HCT116 (cell line): ENCODE results near the gene CNKSR1. TPM values are rescaled to one million over a fixed set of nuclear protein-coding genes. Genes with fewer than 3 reads are reported as not detected.

Experiments used
- ATAC-seq: fragments of 200-7000 bp; cut with Tn5 transposase; 2 replicates; pipeline ENCODE4 v1.9.1; 2020; ENCODE audit warnings: mild to moderate bottlenecking, moderate library complexity
- BruUV-seq: library from RNA; stranded (reverse); fragments of 400-500 nt; replicated peaks from 2 replicates; lab custom pipeline; 2021; lab: Mats Ljungman, UMichigan
- CTCF ChIA-PET: fragments of 300-600 bp; sonication (Branson Sonifier 250); formaldehyde crosslinking; loops from one replicate; lab custom pipeline; 2021; ENCODE audit warnings: antibody characterized with exemption; lab: Charles Lee
- POLR2A ChIA-PET: fragments of 300-600, 350-600 bp; sonication (Branson Sonifier 250); formaldehyde crosslinking; loops from one replicate; lab custom pipeline; 2021; ENCODE audit warnings: antibody characterized with exemption; lab: Charles Lee
- RAD21 ChIA-PET, 2 experiments: fragments of 300-600 bp; sonication (Branson Sonifier 250); formaldehyde crosslinking; loops; one replicate each; lab custom pipeline; 2023; ENCODE audit warnings: low total read pairs in 2 of 2; ENCODE audit not compliant: uncharacterized antibody in 2 of 2, unreplicated experiment in 2 of 2, low non-redundant PET in 1 of 2; lab: Charles Lee
- DNase-seq: peaks from one replicate; pipeline ENCODE4 v3.0.0-alpha.2; 2010; ENCODE audit warnings: low read depth, low spot score
- H2AFZ ChIP-seq: fragments of 200-600 bp; shearing (Covaris generic), sonication (generic); 2 replicates; pipeline ENCODE4 v1.6.1; 2017; ENCODE audit warnings: low read depth, mixed run types, mixed read lengths, antibody characterized with exemption, low read length; ENCODE audit not compliant: poor library complexity, severe bottlenecking
- H3K27ac ChIP-seq: 2 replicates; pipeline ENCODE4 v1.5.1; 2012; ENCODE audit warnings: low read depth, low read length
- H3K27me3 ChIP-seq: fragments of 200-600 bp; sonication (generic); 2 replicates; pipeline ENCODE4 v1.6.1; 2016; ENCODE audit warnings: mixed run types, low read length, mixed read lengths; ENCODE audit not compliant: insufficient read depth
- H3K36me3 ChIP-seq, 2 experiments: fragments of 200-500 bp in 1 of 2; fragments of 200-600 bp in 1 of 2; sonication (Bioruptor generic) in 1 of 2; sonication (generic) in 1 of 2; 2 replicates each; pipeline versions ENCODE4 v1.5.1 to v1.6.1; 2014 to 2016; ENCODE audit warnings: low read length in 2 of 2, inconsistent platforms in 1 of 2, mixed read lengths in 1 of 2, mixed run types in 1 of 2; ENCODE audit not compliant: insufficient read depth in 2 of 2, control insufficient read depth in 1 of 2
- H3K4me1 ChIP-seq, 2 experiments: fragments of 200-600 bp in 1 of 2; sonication (generic) in 1 of 2; 2 replicates each; pipeline versions ENCODE4 v1.5.1 to v1.6.1; 2012 to 2017; ENCODE audit warnings: low read length in 2 of 2, inconsistent platforms in 1 of 2, mild to moderate bottlenecking in 1 of 2, mixed read lengths in 1 of 2, mixed run types in 1 of 2, moderate library complexity in 1 of 2; ENCODE audit not compliant: insufficient read depth in 2 of 2, control insufficient read depth in 1 of 2
- H3K4me2 ChIP-seq: fragments of 200-600 bp; sonication (generic); 2 replicates; pipeline ENCODE4 v1.6.1; 2017; ENCODE audit warnings: mixed run types, low read length, mixed read lengths
- H3K4me3 ChIP-seq, 2 experiments: fragments of 200-600 bp in 1 of 2; sonication (generic) in 1 of 2; replicated peaks in 1 of 2; 2 replicates each; pipeline ENCODE4 v1.5.1; 2011 to 2016; ENCODE audit warnings: low read length in 2 of 2, control low read depth in 1 of 2, low read depth in 1 of 2, mild to moderate bottlenecking in 1 of 2, mixed read lengths in 1 of 2, mixed run types in 1 of 2
- H3K79me2 ChIP-seq: fragments of 200-600 bp; sonication (generic); 2 replicates; pipeline ENCODE4 v1.6.1; 2017; ENCODE audit warnings: mild to moderate bottlenecking, mixed run types, low read length, moderate library complexity, mixed read lengths; ENCODE audit not compliant: insufficient read depth
- H3K9ac ChIP-seq: fragments of 200-600 bp; sonication (generic); 2 replicates; pipeline ENCODE4 v1.6.1; 2016; ENCODE audit warnings: low read length, mixed read lengths
- H3K9me2 ChIP-seq: fragments of 200-600 bp; sonication (generic), shearing (Covaris generic); 2 replicates; pipeline ENCODE4 v1.6.1; 2017; ENCODE audit warnings: mixed run types, mild to moderate bottlenecking, moderate library complexity; ENCODE audit not compliant: insufficient read depth
- H3K9me3 ChIP-seq, 2 experiments: fragments of 200-500 bp in 1 of 2; fragments of 200-600 bp in 1 of 2; sonication (Bioruptor generic) in 1 of 2; sonication (generic) in 1 of 2; 2 replicates each; pipeline ENCODE4 v1.6.1; 2014 to 2017; ENCODE audit warnings: low read length in 2 of 2, mixed read lengths in 2 of 2, inconsistent platforms in 1 of 2, low read depth in 1 of 2, mild to moderate bottlenecking in 1 of 2, mixed run types in 1 of 2, moderate library complexity in 1 of 2; ENCODE audit not compliant: control insufficient read depth in 1 of 2, insufficient read depth in 1 of 2
- H4K20me1 ChIP-seq: fragments of 200-600 bp; sonication (generic), shearing (Covaris generic); 2 replicates; pipeline ENCODE4 v1.6.1; 2017; ENCODE audit warnings: mixed run types, mild to moderate bottlenecking, moderate library complexity; ENCODE audit not compliant: insufficient read depth
- EGR1 ChIP-seq: IDR thresholded peaks from 2 replicates; pipeline ENCODE4 v1.6.1; 2012; ENCODE audit warnings: low read depth
- ELF1 ChIP-seq: IDR thresholded peaks from 2 replicates; pipeline ENCODE4 v1.6.1; 2012; ENCODE audit warnings: low read depth, borderline replicate concordance
- FOSL1 ChIP-seq: IDR thresholded peaks from 2 replicates; pipeline ENCODE4 v1.6.1; 2012; ENCODE audit warnings: low read depth
- POLR2A ChIP-seq: IDR thresholded peaks from 2 replicates; pipeline ENCODE4 v1.7.0; 2011; ENCODE audit warnings: borderline replicate concordance; ENCODE audit not compliant: insufficient read depth, insufficient read length; ENCODE audit errors: extremely low read depth
- POLR2AphosphoS5 ChIP-seq: IDR thresholded peaks from 2 replicates; pipeline ENCODE4 v1.6.1; 2011; ENCODE audit warnings: mild to moderate bottlenecking, low read depth, low read length, moderate library complexity
- RAD21 ChIP-seq: IDR thresholded peaks from 2 replicates; pipeline ENCODE4 v1.6.1; 2012; ENCODE audit warnings: low read depth, mild to moderate bottlenecking
- SP1 ChIP-seq: IDR thresholded peaks from 2 replicates; pipeline ENCODE4 v1.6.1; 2012; ENCODE audit warnings: low read depth
- TCF7L2 ChIP-seq: IDR thresholded peaks from 2 replicates; pipeline ENCODE4 v1.7.0; 2011; ENCODE audit warnings: borderline replicate concordance, inconsistent platforms; ENCODE audit not compliant: insufficient read depth, insufficient read length; ENCODE audit errors: extremely low read depth
- YY1 ChIP-seq: IDR thresholded peaks from 2 replicates; pipeline ENCODE4 v1.6.1; 2011; ENCODE audit warnings: low read length, low read depth, moderate library complexity, mild to moderate bottlenecking; ENCODE audit not compliant: insufficient replicate concordance; ENCODE audit errors: extremely low read depth
- ZFX ChIP-seq: fragments of 450-650 bp; IDR thresholded peaks from 2 replicates; pipeline ENCODE4 v1.6.1; 2017
- intact Hi-C: fragments of 100-400 bp; cut with micrococcal nuclease; formaldehyde crosslinking; loops from 2 replicates; pipeline ENCODE4 v1.10.0; 2022
- total RNA-seq: library from RNA; stranded (reverse); gene quantifications from one replicate; pipeline ENCODE4 v1.2.1, GENCODE V29; 2021; ENCODE audit not compliant: unreplicated experiment
- TF ChIP-seq, protein P1 (sequence below), 3 experiments: fragments of 200-600 bp in 1 of 3; sonication (generic) in 1 of 3; IDR thresholded peaks in 2 of 3; conservative IDR thresholded peaks in 1 of 3; 2 replicates each; pipeline ENCODE4 v1.5.1; 2012 to 2017; ENCODE audit warnings: low read depth in 2 of 3, low read length in 2 of 3, antibody characterized with exemption in 1 of 3, borderline replicate concordance in 1 of 3, control low read depth in 1 of 3, mild to moderate bottlenecking in 1 of 3, mixed read lengths in 1 of 3, mixed run types in 1 of 3, moderate library complexity in 1 of 3; ENCODE audit not compliant: insufficient read depth in 1 of 3
- TF ChIP-seq, protein P2 (sequence below): IDR thresholded peaks from 2 replicates; pipeline ENCODE4 v1.6.1; 2011; ENCODE audit warnings: mild to moderate bottlenecking, low read length, moderate library complexity; ENCODE audit not compliant: insufficient replicate concordance; ENCODE audit errors: extremely low read depth
- TF ChIP-seq, protein P3 (sequence below): IDR thresholded peaks from 2 replicates; pipeline ENCODE4 v1.6.1; 2012
- TF ChIP-seq, protein P4 (sequence below): IDR thresholded peaks from 2 replicates; pipeline ENCODE4 v1.6.1; 2012; ENCODE audit warnings: low read depth

Gene CNKSR1
- total RNA-seq, 1 experiment from 2014 or later, result 26.6 TPM

DNA sequence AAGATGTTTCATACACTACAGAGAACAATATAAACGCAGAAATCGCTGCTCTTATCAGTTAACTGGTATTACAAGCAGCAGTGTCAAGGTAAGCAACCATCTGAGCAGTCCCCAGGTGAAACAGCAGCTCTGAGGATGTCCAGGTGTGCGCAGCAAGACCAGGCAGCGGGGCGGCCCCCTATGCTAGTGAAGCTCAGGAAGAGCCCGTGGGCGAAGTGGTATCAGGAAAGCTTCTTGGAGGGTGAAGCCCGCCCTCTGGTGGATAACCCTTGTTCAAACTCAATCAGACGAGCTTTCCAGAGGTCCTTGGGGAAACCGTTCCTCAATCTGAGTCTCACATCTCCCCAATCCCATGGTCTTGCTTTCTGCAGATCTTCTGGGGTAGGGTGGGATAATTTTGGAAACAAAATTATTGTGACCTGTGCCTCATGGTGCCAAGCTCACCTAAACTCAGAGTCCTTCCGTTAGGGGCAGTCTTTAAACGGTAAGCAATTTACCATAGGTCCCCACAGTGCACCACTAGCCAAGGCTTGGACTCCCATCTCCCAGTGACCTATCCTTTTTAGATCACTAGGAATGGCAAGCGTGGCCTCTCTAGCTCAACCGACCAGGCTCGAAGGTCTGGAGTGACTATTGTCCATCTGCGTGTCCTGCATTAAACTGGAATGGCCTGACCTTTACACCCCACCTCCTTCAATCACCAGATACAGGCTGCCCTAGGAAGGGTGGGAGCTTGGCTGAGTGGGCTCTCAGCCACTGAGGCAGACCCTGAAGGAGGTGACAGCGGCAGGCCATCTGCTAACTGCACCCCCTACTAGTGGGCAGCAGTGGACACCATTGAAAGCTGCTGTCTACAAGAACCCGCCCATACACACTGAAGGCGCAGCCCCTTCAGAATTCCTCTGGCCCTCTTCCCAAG, 32.0 kb upstream of the CNKSR1 start:
- no peak overlapping the region for H3K9ac ChIP-seq
- RAD21 ChIA-PET, result interaction anchor here (0.6 to 1.5 kb wide), 8 partner anchors 23 to 246 kb away, joined by 3 to 12 read pairs (median 5); no protein-coding TSS in a partner anchor

More for the DNA sequence above, 32.0 kb upstream of the CNKSR1 start:
- ChIA-PET POLR2A (interaction anchor here (1.0 to 1.2 kb wide), 6 partner anchors 12 to 110 kb away, joined by 3 to 7 read pairs (median 4); partner anchors contain the start of gene PDIK1L), CTCF (interaction anchor here (0.6 to 4.8 kb wide), 27 partner anchors 9 to 272 kb away, joined by 3 to 71 read pairs (median 5); partner anchors contain the start of genes C1orf232, CNKSR1, FAM110D and PDIK1L)
- intact Hi-C loops, result loop anchor here (1.0 to 10.0 kb wide), 5 partner anchors 34 to 250 kb away; partner anchors contain the start of gene PDIK1L
- no peak overlapping the region for H3K27ac ChIP-seq
- no peaks in the 10 kb centered on the region for H4K20me1 ChIP-seq
- H2AFZ ChIP-seq, result peak overlapping the region; percentile 97
- no peaks in the 10 kb centered on the region for H3K36me3 ChIP-seq
- no peak overlapping the region for H3K4me3 ChIP-seq
- peak overlapping the region; percentile 61 for H3K4me2 ChIP-seq
- ATAC-seq, result peak; percentile 93
- H3K9me3 ChIP-seq, result no peaks in the 10 kb centered on the region
- TF ChIP-seq ELF1, result no peak
- TF ChIP-seq TCF7L2, result no peak
- TF ChIP-seq, protein P1, sequence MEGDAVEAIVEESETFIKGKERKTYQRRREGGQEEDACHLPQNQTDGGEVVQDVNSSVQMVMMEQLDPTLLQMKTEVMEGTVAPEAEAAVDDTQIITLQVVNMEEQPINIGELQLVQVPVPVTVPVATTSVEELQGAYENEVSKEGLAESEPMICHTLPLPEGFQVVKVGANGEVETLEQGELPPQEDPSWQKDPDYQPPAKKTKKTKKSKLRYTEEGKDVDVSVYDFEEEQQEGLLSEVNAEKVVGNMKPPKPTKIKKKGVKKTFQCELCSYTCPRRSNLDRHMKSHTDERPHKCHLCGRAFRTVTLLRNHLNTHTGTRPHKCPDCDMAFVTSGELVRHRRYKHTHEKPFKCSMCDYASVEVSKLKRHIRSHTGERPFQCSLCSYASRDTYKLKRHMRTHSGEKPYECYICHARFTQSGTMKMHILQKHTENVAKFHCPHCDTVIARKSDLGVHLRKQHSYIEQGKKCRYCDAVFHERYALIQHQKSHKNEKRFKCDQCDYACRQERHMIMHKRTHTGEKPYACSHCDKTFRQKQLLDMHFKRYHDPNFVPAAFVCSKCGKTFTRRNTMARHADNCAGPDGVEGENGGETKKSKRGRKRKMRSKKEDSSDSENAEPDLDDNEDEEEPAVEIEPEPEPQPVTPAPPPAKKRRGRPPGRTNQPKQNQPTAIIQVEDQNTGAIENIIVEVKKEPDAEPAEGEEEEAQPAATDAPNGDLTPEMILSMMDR (IDR thresholded peaks at IDR 0.05 in 2 of 3, conservative IDR thresholded peaks at IDR 0.05 in 1 of 3; ENCODE audit: borderline replicate concordance in 1 of 3, insufficient read depth in 1 of 3, low read depth in 2 of 3, low read length in 2 of 3), result peak; percentile 71 to 95 (median 72)
- TF ChIP-seq SP1, result no peak
- TF ChIP-seq, protein P2, sequence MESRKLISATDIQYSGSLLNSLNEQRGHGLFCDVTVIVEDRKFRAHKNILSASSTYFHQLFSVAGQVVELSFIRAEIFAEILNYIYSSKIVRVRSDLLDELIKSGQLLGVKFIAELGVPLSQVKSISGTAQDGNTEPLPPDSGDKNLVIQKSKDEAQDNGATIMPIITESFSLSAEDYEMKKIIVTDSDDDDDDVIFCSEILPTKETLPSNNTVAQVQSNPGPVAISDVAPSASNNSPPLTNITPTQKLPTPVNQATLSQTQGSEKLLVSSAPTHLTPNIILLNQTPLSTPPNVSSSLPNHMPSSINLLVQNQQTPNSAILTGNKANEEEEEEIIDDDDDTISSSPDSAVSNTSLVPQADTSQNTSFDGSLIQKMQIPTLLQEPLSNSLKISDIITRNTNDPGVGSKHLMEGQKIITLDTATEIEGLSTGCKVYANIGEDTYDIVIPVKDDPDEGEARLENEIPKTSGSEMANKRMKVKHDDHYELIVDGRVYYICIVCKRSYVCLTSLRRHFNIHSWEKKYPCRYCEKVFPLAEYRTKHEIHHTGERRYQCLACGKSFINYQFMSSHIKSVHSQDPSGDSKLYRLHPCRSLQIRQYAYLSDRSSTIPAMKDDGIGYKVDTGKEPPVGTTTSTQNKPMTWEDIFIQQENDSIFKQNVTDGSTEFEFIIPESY, result no peak
- no peak for TF ChIP-seq FOSL1
- TF ChIP-seq POLR2A, result no peak
- TF ChIP-seq EGR1, result no peak
- no peak for TF ChIP-seq POLR2AphosphoS5
- no peak for TF ChIP-seq ZFX
- TF ChIP-seq, protein P3, sequence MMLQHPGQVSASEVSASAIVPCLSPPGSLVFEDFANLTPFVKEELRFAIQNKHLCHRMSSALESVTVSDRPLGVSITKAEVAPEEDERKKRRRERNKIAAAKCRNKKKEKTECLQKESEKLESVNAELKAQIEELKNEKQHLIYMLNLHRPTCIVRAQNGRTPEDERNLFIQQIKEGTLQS, result no peak
- TF ChIP-seq, protein P4, sequence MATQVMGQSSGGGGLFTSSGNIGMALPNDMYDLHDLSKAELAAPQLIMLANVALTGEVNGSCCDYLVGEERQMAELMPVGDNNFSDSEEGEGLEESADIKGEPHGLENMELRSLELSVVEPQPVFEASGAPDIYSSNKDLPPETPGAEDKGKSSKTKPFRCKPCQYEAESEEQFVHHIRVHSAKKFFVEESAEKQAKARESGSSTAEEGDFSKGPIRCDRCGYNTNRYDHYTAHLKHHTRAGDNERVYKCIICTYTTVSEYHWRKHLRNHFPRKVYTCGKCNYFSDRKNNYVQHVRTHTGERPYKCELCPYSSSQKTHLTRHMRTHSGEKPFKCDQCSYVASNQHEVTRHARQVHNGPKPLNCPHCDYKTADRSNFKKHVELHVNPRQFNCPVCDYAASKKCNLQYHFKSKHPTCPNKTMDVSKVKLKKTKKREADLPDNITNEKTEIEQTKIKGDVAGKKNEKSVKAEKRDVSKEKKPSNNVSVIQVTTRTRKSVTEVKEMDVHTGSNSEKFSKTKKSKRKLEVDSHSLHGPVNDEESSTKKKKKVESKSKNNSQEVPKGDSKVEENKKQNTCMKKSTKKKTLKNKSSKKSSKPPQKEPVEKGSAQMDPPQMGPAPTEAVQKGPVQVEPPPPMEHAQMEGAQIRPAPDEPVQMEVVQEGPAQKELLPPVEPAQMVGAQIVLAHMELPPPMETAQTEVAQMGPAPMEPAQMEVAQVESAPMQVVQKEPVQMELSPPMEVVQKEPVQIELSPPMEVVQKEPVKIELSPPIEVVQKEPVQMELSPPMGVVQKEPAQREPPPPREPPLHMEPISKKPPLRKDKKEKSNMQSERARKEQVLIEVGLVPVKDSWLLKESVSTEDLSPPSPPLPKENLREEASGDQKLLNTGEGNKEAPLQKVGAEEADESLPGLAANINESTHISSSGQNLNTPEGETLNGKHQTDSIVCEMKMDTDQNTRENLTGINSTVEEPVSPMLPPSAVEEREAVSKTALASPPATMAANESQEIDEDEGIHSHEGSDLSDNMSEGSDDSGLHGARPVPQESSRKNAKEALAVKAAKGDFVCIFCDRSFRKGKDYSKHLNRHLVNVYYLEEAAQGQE, result no peak
- peak; percentile 33 for TF ChIP-seq YY1
- peak; percentile 97 for TF ChIP-seq RAD21
- peak; percentile 89 for DNase-seq
- H3K27me3 ChIP-seq, result no peaks in the 10 kb centered on the region
- no peaks in the 10 kb centered on the region for H3K79me2 ChIP-seq
- peaks cover 14 to 28% of the 10 kb centered on the region in 2 experiments for H3K4me1 ChIP-seq
- H3K9me2 ChIP-seq, result no peaks in the 10 kb centered on the region
- no TSS peak for BruUV-seq
